ENCODE data around the gene MRPL27.

MRPL27 gene

DNA sequence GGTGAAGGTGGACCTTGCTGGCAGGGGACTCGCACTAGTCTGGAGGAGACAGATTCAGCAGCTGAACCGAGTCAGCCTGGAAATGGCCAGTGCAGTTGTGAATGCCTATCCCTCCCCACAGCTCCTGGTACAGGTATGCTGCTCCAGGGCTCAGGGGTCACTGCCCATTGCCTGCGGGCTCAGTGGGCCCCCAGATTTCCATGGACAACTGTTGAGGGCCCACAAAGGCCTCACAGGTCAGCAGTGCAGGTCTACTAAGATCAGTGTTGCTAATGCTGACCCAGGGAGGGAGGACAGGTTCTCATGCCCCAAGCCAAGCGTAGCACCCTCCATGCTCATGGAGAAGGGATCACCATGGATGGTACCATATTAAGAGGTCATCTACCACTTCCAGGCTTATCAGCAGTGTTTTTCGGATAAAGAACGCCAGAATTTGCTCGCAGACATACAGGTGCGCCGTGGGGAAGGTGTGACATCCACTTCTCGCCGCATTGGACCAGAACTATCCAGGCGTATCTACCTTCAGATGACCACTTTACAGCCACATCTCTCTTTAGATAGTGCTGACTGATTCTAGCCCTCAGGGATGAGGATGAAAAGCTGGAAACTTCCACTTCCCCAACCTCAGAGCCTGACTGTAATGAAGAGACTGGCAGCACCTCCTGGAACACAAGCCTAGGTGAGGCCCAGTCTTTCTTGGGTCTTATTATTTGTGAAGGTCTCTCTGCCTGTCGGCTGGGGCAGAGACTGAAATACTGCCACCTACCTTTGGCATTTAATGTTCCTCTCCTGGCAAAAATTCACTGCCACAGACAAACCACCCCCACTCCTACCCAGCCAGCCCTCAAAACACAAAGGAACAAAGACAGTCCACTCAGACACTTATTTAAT, 7.6 kb upstream of the MRPL27 start:
- no peaks in the 10 kb centered on the region for H3K9me3 ChIP-seq (ENCODE audit: control insufficient read depth, low read length)
- peaks cover 4% of the 10 kb centered on the region for H3K36me3 ChIP-seq (ENCODE audit: control insufficient read depth, insufficient read depth, low read length)
- no peaks in the 10 kb centered on the region for H3K27me3 ChIP-seq (ENCODE audit: control insufficient read depth, insufficient read depth, low read length)
- H3K9ac ChIP-seq (ENCODE audit: low read length), result no peak overlapping the region
- no peak overlapping the region for H3K4me3 ChIP-seq (ENCODE audit: low read length)
- H3K4me1 ChIP-seq (ENCODE audit: control insufficient read depth, insufficient read depth, low read length), result no peaks in the 10 kb centered on the region

GRCh38 chr17:50379351-50380132, 6.6 kb upstream of the MRPL27 start:
- Histone ChIP-seq H3K36me3 (ENCODE audit: control insufficient read depth, insufficient read depth, low read length) (peaks cover 4% of the 10 kb centered on the region), H3K9ac (ENCODE audit: low read length) (no peak overlapping the region), H3K4me3 (ENCODE audit: low read length) (no peak overlapping the region)

DNA sequence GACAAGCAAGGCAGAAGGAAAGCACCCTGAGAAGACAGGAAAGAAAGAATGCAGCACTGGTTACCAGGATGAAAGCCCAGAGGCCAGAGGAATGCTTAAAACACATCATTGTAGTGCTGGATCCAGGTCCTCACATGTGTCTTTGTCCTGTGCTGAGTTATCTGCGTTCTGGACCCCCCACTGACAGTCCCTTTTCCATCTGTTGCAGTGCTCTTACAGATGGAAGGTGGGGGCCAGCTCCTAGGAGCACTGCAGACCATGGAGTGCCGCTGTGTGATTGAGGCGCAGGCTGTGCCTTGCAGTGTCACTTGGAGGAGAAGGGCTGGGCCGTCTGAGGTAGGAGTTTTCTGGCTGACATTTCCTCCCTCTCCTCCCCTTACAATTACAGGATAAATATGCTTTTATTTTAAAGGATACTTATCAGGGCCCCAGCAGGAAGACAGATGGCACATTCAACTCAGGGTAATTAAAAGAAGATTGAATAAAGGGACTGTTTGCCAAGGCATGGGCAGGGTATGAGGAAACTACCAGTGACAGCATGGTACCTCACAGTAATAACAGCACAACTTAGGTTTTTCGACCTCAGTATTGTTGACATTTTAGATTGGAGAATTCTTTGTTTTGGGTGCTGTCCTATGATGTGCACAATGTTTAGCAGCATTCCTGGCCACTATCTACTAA, 3.0 kb upstream of the MRPL27 start:
- Histone ChIP-seq H3K9ac (ENCODE audit: low read length) (no peak overlapping the region), H3K27me3 (ENCODE audit: control insufficient read depth, insufficient read depth, low read length) (no peaks in the 10 kb centered on the region), H3K36me3 (ENCODE audit: control insufficient read depth, insufficient read depth, low read length) (no peaks in the 10 kb centered on the region), H3K4me1 (ENCODE audit: control insufficient read depth, insufficient read depth, low read length) (peaks cover 12% of the 10 kb centered on the region), H3K9me3 (ENCODE audit: control insufficient read depth, low read length) (no peaks in the 10 kb centered on the region), H3K4me3 (ENCODE audit: low read length) (no peak overlapping the region)

More at GRCh38 chr17:50379351-50380132, 6.6 kb upstream of the MRPL27 start:
- Histone ChIP-seq H3K4me1 (ENCODE audit: control insufficient read depth, insufficient read depth, low read length) (no peaks in the 10 kb centered on the region), H3K9me3 (ENCODE audit: control insufficient read depth, low read length) (no peaks in the 10 kb centered on the region), H3K27me3 (ENCODE audit: control insufficient read depth, insufficient read depth, low read length) (no peaks in the 10 kb centered on the region)

- no peak overlapping the region for H3K4me3 ChIP-seq (ENCODE audit: low read length)
- peak overlapping the region; percentile 75 for H3K9ac ChIP-seq (ENCODE audit: low read length)
- H3K27me3 ChIP-seq (ENCODE audit: control insufficient read depth, insufficient read depth, low read length), result no peaks in the 10 kb centered on the region
- H3K9me3 ChIP-seq (ENCODE audit: control insufficient read depth, low read length), result no peaks in the 10 kb centered on the region
- H3K36me3 ChIP-seq (ENCODE audit: control insufficient read depth, insufficient read depth, low read length), result peaks cover 10% of the 10 kb centered on the region
- peaks cover 12% of the 10 kb centered on the region for H3K4me1 ChIP-seq (ENCODE audit: control insufficient read depth, insufficient read depth, low read length)
These were observed 721 bp upstream of the MRPL27 start for GRCh38 chr17:50373705-50374104.

GRCh38 chr17:50372222-50372757, 694 bp downstream of the MRPL27 start:
- Histone ChIP-seq H3K27me3 (ENCODE audit: control insufficient read depth, insufficient read depth, low read length) (no peaks in the 10 kb centered on the region), H3K9ac (ENCODE audit: low read length) (peak overlapping the region; percentile 75), H3K4me1 (ENCODE audit: control insufficient read depth, insufficient read depth, low read length) (peaks cover 12% of the 10 kb centered on the region), H3K9me3 (ENCODE audit: control insufficient read depth, low read length) (no peaks in the 10 kb centered on the region), H3K36me3 (ENCODE audit: control insufficient read depth, insufficient read depth, low read length) (peaks cover 14% of the 10 kb centered on the region), H3K4me3 (ENCODE audit: low read length) (peak overlapping the region; percentile 94)

- Histone ChIP-seq H3K27me3 (ENCODE audit: control insufficient read depth, insufficient read depth, low read length) (no peaks in the 10 kb centered on the region), H3K36me3 (ENCODE audit: control insufficient read depth, insufficient read depth, low read length) (peaks cover 16% of the 10 kb centered on the region), H3K4me1 (ENCODE audit: control insufficient read depth, insufficient read depth, low read length) (peaks cover 12% of the 10 kb centered on the region), H3K9me3 (ENCODE audit: control insufficient read depth, low read length) (no peaks in the 10 kb centered on the region), H3K4me3 (ENCODE audit: low read length) (no peak overlapping the region), H3K9ac (ENCODE audit: low read length) (no peak overlapping the region)
These were observed 1.5 kb downstream of the MRPL27 start for GRCh38 chr17:50371526-50371925.

DNA sequence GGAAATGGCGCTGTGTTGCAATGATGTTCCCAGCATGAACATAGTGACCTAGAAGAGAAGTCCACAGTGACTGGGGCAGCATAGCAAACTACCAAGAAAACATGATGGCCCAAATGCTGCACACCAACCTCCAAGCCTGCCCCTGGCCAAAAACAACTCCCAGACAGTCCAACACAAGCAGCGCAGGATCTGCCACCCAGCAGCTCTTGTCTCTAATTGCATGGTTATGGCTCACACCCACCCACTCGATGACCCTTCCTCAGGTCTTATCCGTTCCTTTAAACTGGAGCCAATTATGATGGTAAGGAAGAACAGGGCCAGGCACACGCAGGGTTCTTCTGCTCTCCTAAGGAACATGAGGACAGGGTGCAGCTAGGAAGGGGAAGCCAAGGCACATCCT, 2.9 kb downstream of the MRPL27 start:
- Histone ChIP-seq H3K9ac (ENCODE audit: low read length) (no peak overlapping the region), H3K36me3 (ENCODE audit: control insufficient read depth, insufficient read depth, low read length) (peaks cover 19% of the 10 kb centered on the region), H3K9me3 (ENCODE audit: control insufficient read depth, low read length) (no peaks in the 10 kb centered on the region), H3K27me3 (ENCODE audit: control insufficient read depth, insufficient read depth, low read length) (no peaks in the 10 kb centered on the region), H3K4me3 (ENCODE audit: low read length) (no peak overlapping the region), H3K4me1 (ENCODE audit: control insufficient read depth, insufficient read depth, low read length) (peaks cover 12% of the 10 kb centered on the region)

- no peak overlapping the region for H3K4me3 ChIP-seq (ENCODE audit: low read length)
- no peak overlapping the region for H3K9ac ChIP-seq (ENCODE audit: low read length)
- H3K9me3 ChIP-seq (ENCODE audit: control insufficient read depth, low read length), result no peaks in the 10 kb centered on the region
- peaks cover 19% of the 10 kb centered on the region for H3K36me3 ChIP-seq (ENCODE audit: control insufficient read depth, insufficient read depth, low read length)
- H3K27me3 ChIP-seq (ENCODE audit: control insufficient read depth, insufficient read depth, low read length), result no peaks in the 10 kb centered on the region
- H3K4me1 ChIP-seq (ENCODE audit: control insufficient read depth, insufficient read depth, low read length), result peaks cover 18% of the 10 kb centered on the region
These were observed 5.6 kb downstream of the MRPL27 start for GRCh38 chr17:50367401-50367800.

DNA sequence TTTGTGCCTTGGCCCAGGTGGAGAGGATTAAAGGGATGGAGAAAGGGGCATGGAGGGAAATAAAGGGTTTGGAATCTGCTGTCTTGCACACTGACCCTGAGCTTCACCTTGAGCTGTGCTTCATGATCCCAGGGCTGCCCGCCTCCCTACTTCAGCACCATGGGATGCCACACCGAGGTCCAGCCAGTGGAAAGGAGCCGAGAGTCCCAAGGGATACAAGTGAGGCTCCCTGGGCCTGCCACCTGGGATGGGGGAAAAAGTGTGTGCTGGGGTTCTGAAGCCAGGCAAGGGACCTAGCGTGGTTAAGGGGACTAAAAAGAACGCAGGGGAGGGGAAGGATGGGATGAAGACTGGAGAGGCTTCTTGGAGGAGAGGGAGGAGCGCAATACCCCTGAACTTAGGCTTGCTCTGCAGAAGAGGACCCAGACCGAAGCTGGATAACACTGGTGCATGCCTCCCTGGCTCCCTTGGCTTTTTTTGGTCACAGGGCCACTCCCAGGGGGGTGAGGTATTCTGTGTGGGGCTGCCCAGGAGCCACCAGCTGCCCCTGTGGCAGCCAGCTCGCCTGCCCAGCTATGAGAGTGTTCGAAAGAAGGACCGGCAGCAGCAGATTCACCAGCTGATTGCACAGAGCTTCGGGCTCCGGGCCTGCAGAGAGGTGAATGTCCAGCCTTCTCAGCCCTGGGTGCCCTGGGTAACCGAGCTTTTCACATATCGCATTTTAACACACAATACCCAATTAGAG, 7.2 kb downstream of the MRPL27 start:
- no peak overlapping the region for H3K4me3 ChIP-seq (ENCODE audit: low read length)
- H3K9ac ChIP-seq (ENCODE audit: low read length), result no peak overlapping the region
- peaks cover 11% of the 10 kb centered on the region for H3K4me1 ChIP-seq (ENCODE audit: control insufficient read depth, insufficient read depth, low read length)
- no peaks in the 10 kb centered on the region for H3K9me3 ChIP-seq (ENCODE audit: control insufficient read depth, low read length)
- H3K36me3 ChIP-seq (ENCODE audit: control insufficient read depth, insufficient read depth, low read length), result peaks cover 19% of the 10 kb centered on the region
- H3K27me3 ChIP-seq (ENCODE audit: control insufficient read depth, insufficient read depth, low read length), result no peaks in the 10 kb centered on the region

GRCh38 chr17:50365165-50365564, 7.8 kb downstream of the MRPL27 start:
- no peaks in the 10 kb centered on the region for H3K9me3 ChIP-seq (ENCODE audit: control insufficient read depth, low read length)
- H3K9ac ChIP-seq (ENCODE audit: low read length), result no peak overlapping the region
- H3K36me3 ChIP-seq (ENCODE audit: control insufficient read depth, insufficient read depth, low read length), result peaks cover 15% of the 10 kb centered on the region
- no peak overlapping the region for H3K4me3 ChIP-seq (ENCODE audit: low read length)
- H3K4me1 ChIP-seq (ENCODE audit: control insufficient read depth, insufficient read depth, low read length), result peaks cover 11% of the 10 kb centered on the region
- H3K27me3 ChIP-seq (ENCODE audit: control insufficient read depth, insufficient read depth, low read length), result no peaks in the 10 kb centered on the region

DNA sequence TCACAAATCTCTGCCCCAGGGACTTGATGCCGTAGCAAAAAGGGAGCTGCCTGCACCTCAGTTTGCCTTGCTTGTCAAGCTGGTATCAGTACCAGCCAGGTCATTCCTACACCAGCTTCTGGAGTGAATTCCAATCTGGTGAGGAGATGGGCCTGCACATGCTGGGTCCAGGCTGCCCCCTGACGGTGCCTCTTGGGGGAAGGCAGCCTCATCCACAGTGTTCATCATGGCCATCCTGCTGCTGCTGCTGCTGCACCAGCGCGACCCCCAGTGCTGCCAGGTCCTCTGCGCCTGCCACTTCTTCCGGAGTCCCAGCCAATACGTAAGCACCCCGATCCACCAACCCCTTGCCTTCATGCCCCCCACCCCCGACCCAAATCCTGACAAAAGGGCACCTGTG, 8.3 kb downstream of the MRPL27 start:
- H3K4me3 ChIP-seq (ENCODE audit: low read length), result no peak overlapping the region
- no peaks in the 10 kb centered on the region for H3K27me3 ChIP-seq (ENCODE audit: control insufficient read depth, insufficient read depth, low read length)
- no peaks in the 10 kb centered on the region for H3K9me3 ChIP-seq (ENCODE audit: control insufficient read depth, low read length)
- no peak overlapping the region for H3K9ac ChIP-seq (ENCODE audit: low read length)
- peaks cover 11% of the 10 kb centered on the region for H3K4me1 ChIP-seq (ENCODE audit: control insufficient read depth, insufficient read depth, low read length)
- peaks cover 10% of the 10 kb centered on the region for H3K36me3 ChIP-seq (ENCODE audit: control insufficient read depth, insufficient read depth, low read length)

Measured in mucosa of stomach (tissue), 1 donor.